Pancreas (tissue), 10 donors: ENCODE results near the gene PCDHGA3. TPM values are rescaled to one million over a fixed set of nuclear protein-coding genes. Genes with fewer than 3 reads are reported as not detected.
"Not testable (repeated sequence)": the region's sequence is repeated elsewhere in the genome, so short reads cannot be mapped to it uniquely, and the experiment has no call there.

ENCODE experiments used
- ATAC-seq, 4 donors: fragments of 200-7000 bp; cut with Tn5 transposase; one replicate each; pipeline versions ENCODE4 v1.8.0 to v1.9.1; 2020; ENCODE audit warnings: mild to moderate bottlenecking in 4 of 4, moderate library complexity in 4 of 4
- DNase-seq, 6 donors: peaks; one replicate each; pipeline ENCODE4 v3.0.0-alpha.2; 2020
- FAIRE-seq: peaks from 2 replicates; lab custom pipeline; 2012; peaks lifted over from hg19 to GRCh38; lab: Jason Lieb, UNC
- H3K27ac ChIP-seq, 4 donors: fragments of 200-600 bp; sonication (generic); 1 replicate in 3 of 4; 2 replicates in 1 of 4; pipeline versions ENCODE4 v1.5.0 to v1.8.0; 2020
- H3K27me3 ChIP-seq, 4 donors: fragments of 200-600 bp; one replicate each; pipeline ENCODE4 v1.8.0; 2021
- H3K36me3 ChIP-seq, 3 donors: fragments of 200-600 bp; sonication (generic) in 1 of 3; one replicate each; pipeline versions ENCODE4 v1.5.0 to v1.8.0; 2020 to 2021
- H3K4me1 ChIP-seq, 3 donors: fragments of 200-600 bp; one replicate each; pipeline ENCODE4 v1.8.0; 2021
- H3K4me3 ChIP-seq, 4 donors: fragments of 200-600 bp; sonication (generic) in 2 of 4; one replicate each; pipeline versions ENCODE4 v1.5.0 to v1.8.0; 2020 to 2021
- H3K9me3 ChIP-seq, 4 donors: fragments of 200-600 bp; one replicate each; pipeline ENCODE4 v1.8.0; 2021
- CTCF ChIP-seq, 4 donors: fragments of 200-600 bp; sonication (generic) in 3 of 4; IDR thresholded peaks; one replicate each; pipeline versions ENCODE4 v1.5.0 to v1.8.0; 2021; ENCODE audit warnings: antibody characterized with exemption in 4 of 4
- WGBS, 2 donors: extraction: QIAGEN DNeasy Blood & Tissue Kit; methylation state at CpG; one replicate each; pipeline ENCODE4 v1.1.7; 2013; 5-methylcytosine and 5-hydroxymethylcytosine counted together
- intact Hi-C, 3 donors: fragments of 100-400 bp; cut with DNase I; formaldehyde crosslinking; loops; one replicate each; pipeline versions ENCODE4 v1.11.1 to v1.14.2; 2022
- polyA plus RNA-seq, 2 donors: library from polyadenylated mRNA; stranded (reverse); fragments of 200-250 nt; gene quantifications; one replicate each; pipeline ENCODE4 v1.2.3, GENCODE V29; 2013
- total RNA-seq, 6 donors: library from RNA; stranded (reverse); fragmentation: NEBNext Ultra II Directional in 4 of 6; extraction: Animal tissue kit (Norgen Biotek cat#: 25700) in 4 of 6; gene quantifications; one replicate each; pipeline versions ENCODE4 v1.2.1 to v1.2.4, GENCODE V29; 2021 to 2023
- donor health status: healthy with polysubstance abuse.
- donor health status: DM: no; HTN: no; CAD: no; lungs with moderate emphysema.
- donor health status: DM: no; HTN: no; CAD: no.
- donor health status: control.
- donor health status: control.
- donor health status: Bipolar disorder and iron deficiency.
- donor health status: DM: yes; HTN: yes; CAD: no.
- donor health status: DM: no; HTN: no; CAD: no.
- donor health status: DM: no; HTN: no; CAD: no.
- donor health status: DM: yes; HTN: yes; CAD: no.

The PCDHGA3 gene
- total RNA-seq: 1 to 10 TPM in 5 of 6 donors, under 1 TPM in 1; 0.98 to 2.4 (median 1.7) TPM
- under 1 TPM; 0.52 to 0.87 TPM for polyA plus RNA-seq

GRCh38 chr5:141343242-141343952, at the start of gene PCDHGA3:
Gene PCDHGA3 (plus strand): TSS chr5:141343829. CDS start chr5:141344034, 205 bp downstream.
- TF ChIP-seq CTCF (IDR thresholded peaks at IDR 0.05): no peak
- Histone ChIP-seq H3K9me3 (peaks cover 0 to 6% (median 1%) of the 10 kb centered on the region in 4 donors), H3K4me1 (no peaks in the 10 kb centered on the region), H3K27ac (no peak within 1 kb of the TSS), H3K4me3 (peak within 1 kb of the TSS in 2 of 4 donors; percentile 11 to 17), H3K27me3 (peaks cover 0 to 7% (median 3%) of the 10 kb centered on the region in 4 donors), H3K36me3 (no peaks in the 10 kb centered on the region)
- ATAC-seq: peak; percentile 48 to 77 (median 54)
- 18 to 23% methylated on average over 9 of the region's 9 CpGs for WGBS, 2 donors
- intact Hi-C loops: no loop called here
- peak in 1 of 6 donors; percentile 31 for DNase-seq
- no peak for FAIRE-seq

- no peak overlapping the region for H3K4me3 ChIP-seq
- 35 to 43% methylated on average over 4 of the region's 4 CpGs for WGBS, 2 donors
These were observed 45.3 kb upstream of the PCDHGA3 start for GRCh38 chr5:141298376-141298775.

GRCh38 chr5:141303756-141304155, 39.9 kb upstream of the PCDHGA3 start, which contains the start of gene SLC25A2:
Gene SLC25A2 (minus strand): TSS chr5:141304049. CDS start chr5:141303865, 184 bp downstream.
- no peak for DNase-seq
- Histone ChIP-seq H3K27me3 (no peaks in the 10 kb centered on the region), H3K4me3 (no peak within 1 kb of the TSS), H3K36me3 (no peaks in the 10 kb centered on the region), H3K27ac (no peak within 1 kb of the TSS), H3K9me3 (no peaks in the 10 kb centered on the region), H3K4me1 (no peaks in the 10 kb centered on the region)
- no peak for TF ChIP-seq CTCF (IDR thresholded peaks at IDR 0.05)
- FAIRE-seq: no peak
- intact Hi-C loops: no loop called here
- 29 to 40% methylated on average over 32 to 36 of the region's 36 CpGs for WGBS, 2 donors
- no peak for ATAC-seq

More at GRCh38 chr5:141298376-141298775, 45.3 kb upstream of the PCDHGA3 start:
- intact Hi-C loops: no loop called here
- ATAC-seq (peak in 1 of 4 donors; percentile 46), FAIRE-seq (no peak), DNase-seq (no peak)
- no peak for TF ChIP-seq CTCF (IDR thresholded peaks at IDR 0.05)
- H3K36me3 ChIP-seq: no peaks in the 10 kb centered on the region
- H3K9me3 ChIP-seq: no peaks in the 10 kb centered on the region
- no peak overlapping the region for H3K27ac ChIP-seq
- no peaks in the 10 kb centered on the region for H3K27me3 ChIP-seq
- no peaks in the 10 kb centered on the region for H3K4me1 ChIP-seq

GRCh38 chr5:141306630-141307029, 37.0 kb upstream of the PCDHGA3 start:
- DNase-seq (no peak), FAIRE-seq (no peak), ATAC-seq (no peak)
- Histone ChIP-seq H3K4me3 (no peak overlapping the region), H3K27ac (no peak overlapping the region), H3K36me3 (no peaks in the 10 kb centered on the region), H3K4me1 (no peaks in the 10 kb centered on the region), H3K27me3 (no peaks in the 10 kb centered on the region), H3K9me3 (peaks cover 0 to 4% (median 0%) of the 10 kb centered on the region in 4 donors)
- TF ChIP-seq CTCF (IDR thresholded peaks at IDR 0.05): no peak
- WGBS, 2 donors: 88 to 97% methylated on average over 1 of the region's 1 CpG
- intact Hi-C loops: no loop called here

GRCh38 chr5:141313711-141314110, 29.9 kb upstream of the PCDHGA3 start:
- no peak for TF ChIP-seq CTCF (IDR thresholded peaks at IDR 0.05)
- Histone ChIP-seq H3K27ac (no peak overlapping the region), H3K4me3 (no peak overlapping the region), H3K27me3 (no peaks in the 10 kb centered on the region), H3K36me3 (peaks cover 0 to 16% (median 0%) of the 10 kb centered on the region in 3 donors), H3K4me1 (no peaks in the 10 kb centered on the region), H3K9me3 (peaks cover 0 to 31% (median 3%) of the 10 kb centered on the region in 4 donors)
- DNase-seq (no peak), ATAC-seq (no peak), FAIRE-seq (no peak)
- intact Hi-C loops: no loop called here

GRCh38 chr5:141316963-141317362, 26.7 kb upstream of the PCDHGA3 start:
- FAIRE-seq, H3K4me1 ChIP-seq, H3K4me3 ChIP-seq, ATAC-seq, H3K27me3 ChIP-seq, H3K27ac ChIP-seq, DNase-seq, intact Hi-C loops: not testable (repeated sequence)
- WGBS, 2 donors: 82 to 86% methylated on average over 4 of the region's 4 CpGs
- Histone ChIP-seq H3K36me3 (peaks cover 0 to 16% (median 0%) of the 10 kb centered on the region in 3 donors), H3K9me3 (peaks cover 0 to 34% (median 10%) of the 10 kb centered on the region in 4 donors)
